Coronary artery (tissue), 2 donors: Measurements from ENCODE around the gene CERCAM.
"Not testable (repeated sequence)": the region's sequence is repeated elsewhere in the genome, so short reads cannot be mapped to it uniquely, and the experiment has no call there.

Experiments
- DNase-seq: peaks from one replicate; pipeline ENCODE4 v3.0.0-alpha.2; 2017; ENCODE audit warnings: low spot score
- H3K27ac ChIP-seq, 2 donors: fragments of 200-600 bp; sonication (generic); one replicate each; pipeline ENCODE4 v1.5.1; 2016 to 2019
- H3K4me3 ChIP-seq: fragments of 200-600 bp; sonication (generic); 2 replicates; pipeline ENCODE4 v1.5.1; 2016; ENCODE audit warnings: mild to moderate bottlenecking, moderate library complexity
- TF ChIP-seq, protein P1 (sequence below): fragments of 200-600 bp; sonication (generic); IDR thresholded peaks from one replicate; pipeline ENCODE4 v1.5.1; 2019; ENCODE audit warnings: antibody characterized with exemption

Gene CERCAM

GRCh38 chr9:128439273-128439672 lies 18.6 kb downstream of the CERCAM start:
- no peak for DNase-seq
- Histone ChIP-seq H3K4me3 (no peak overlapping the region), H3K27ac (no peak overlapping the region)
- TF ChIP-seq, protein P1, sequence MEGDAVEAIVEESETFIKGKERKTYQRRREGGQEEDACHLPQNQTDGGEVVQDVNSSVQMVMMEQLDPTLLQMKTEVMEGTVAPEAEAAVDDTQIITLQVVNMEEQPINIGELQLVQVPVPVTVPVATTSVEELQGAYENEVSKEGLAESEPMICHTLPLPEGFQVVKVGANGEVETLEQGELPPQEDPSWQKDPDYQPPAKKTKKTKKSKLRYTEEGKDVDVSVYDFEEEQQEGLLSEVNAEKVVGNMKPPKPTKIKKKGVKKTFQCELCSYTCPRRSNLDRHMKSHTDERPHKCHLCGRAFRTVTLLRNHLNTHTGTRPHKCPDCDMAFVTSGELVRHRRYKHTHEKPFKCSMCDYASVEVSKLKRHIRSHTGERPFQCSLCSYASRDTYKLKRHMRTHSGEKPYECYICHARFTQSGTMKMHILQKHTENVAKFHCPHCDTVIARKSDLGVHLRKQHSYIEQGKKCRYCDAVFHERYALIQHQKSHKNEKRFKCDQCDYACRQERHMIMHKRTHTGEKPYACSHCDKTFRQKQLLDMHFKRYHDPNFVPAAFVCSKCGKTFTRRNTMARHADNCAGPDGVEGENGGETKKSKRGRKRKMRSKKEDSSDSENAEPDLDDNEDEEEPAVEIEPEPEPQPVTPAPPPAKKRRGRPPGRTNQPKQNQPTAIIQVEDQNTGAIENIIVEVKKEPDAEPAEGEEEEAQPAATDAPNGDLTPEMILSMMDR, result no peak

DNA sequence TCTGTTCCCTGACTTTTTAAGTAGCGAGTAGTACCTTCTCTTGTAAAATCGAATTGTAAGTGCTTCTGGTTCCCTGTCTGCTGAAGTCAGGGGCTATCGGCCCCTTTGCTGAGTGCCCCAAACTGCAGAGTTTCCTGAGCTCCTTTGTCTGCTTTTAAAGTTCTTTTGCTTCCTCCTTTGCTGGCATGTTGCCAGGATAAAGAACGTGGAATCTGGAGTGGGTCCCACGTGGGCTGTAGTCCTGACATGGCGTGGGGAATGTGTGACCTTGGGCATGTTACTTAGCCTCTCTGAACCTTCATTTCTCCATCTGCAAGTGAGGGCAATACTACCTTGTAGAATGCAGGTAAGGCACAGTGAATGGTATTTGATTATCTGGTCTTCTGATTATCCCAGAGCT lies 21.5 kb downstream of the CERCAM start:
- TF ChIP-seq, protein P1, result no peak
- H3K27ac ChIP-seq, result no peak overlapping the region
- DNase-seq, result no peak
- no peak overlapping the region for H3K4me3 ChIP-seq

GRCh38 chr9:128446505-128446904 lies 25.8 kb downstream of the CERCAM start:
- not testable (repeated sequence) for H3K27ac ChIP-seq, H3K4me3 ChIP-seq, DNase-seq

GRCh38 chr9:128448746-128449145 lies 28.1 kb downstream of the CERCAM start:
- TF ChIP-seq, protein P1, result no peak
- Histone ChIP-seq H3K4me3 (no peak overlapping the region), H3K27ac (no peak overlapping the region)
- DNase-seq, result no peak

DNA sequence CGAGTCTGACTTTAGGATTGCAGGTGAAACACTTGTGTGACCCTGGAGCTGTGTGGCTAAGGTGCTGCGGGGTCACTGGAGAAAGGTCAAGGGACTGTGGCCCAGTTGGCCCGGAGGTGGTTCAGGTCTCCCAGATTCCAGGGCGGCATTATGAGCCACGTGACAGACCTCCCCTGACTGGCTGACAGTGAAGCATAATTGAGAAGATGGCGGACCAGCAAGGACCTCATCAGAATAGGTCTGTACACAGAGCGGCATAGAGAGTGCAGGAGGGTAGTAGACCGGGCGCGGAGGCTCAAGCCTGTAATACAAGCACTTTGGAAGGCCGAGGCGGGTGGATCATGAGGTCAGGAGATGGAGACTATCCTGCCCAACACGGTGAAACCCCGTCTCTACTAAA lies 34.3 kb downstream of the CERCAM start:
- Histone ChIP-seq H3K4me3 (no peak overlapping the region), H3K27ac (no peak overlapping the region)
- TF ChIP-seq, protein P1, result no peak
- DNase-seq, result no peak

DNA sequence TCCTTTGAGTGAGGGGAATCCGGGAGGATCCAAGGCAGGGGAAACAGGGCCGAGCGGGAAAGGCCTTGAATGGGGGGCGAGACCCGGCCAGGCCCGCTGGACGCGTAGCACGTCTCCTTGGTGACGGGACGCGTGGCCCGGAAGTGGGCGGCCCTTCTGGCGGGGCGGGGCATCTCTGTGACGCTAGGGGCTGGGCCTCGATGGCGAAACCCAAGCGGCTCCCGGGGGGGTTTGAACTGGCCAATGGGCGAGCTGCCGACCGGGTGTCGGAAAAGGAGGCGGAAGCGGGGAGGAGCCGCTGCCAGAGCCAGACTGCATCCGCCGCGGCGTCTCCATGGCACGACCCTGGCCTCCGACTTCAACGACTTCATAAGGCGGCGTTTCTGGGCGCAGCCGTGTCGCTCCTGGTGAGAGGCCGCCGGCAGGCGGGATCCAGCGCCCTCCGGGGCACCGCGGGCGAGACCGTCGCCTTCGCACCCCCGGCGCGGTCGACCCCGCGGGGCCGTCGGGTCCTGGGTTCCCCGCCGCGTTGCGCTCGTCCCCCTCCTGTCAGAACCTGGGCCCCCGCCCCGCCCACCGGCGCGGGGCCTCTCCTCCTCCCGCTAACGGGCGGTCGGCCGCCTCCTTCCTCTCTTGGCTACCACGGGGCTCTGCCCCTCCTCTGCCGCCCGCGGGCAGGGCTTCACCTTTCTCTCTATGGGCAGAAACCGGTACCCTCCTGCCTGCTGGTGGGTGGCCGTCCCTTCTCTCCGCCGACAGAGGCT lies 35.4 kb downstream of the CERCAM start, which contains the start of gene ODF2:
ODF2 (plus strand) TSS at position 158 of the 764 bp plus-strand sequence; CDS start at position 244, 86 bp downstream.
- H3K27ac ChIP-seq, result peak within 1 kb of the TSS; percentile 74 to 83
- DNase-seq, result peak; percentile 97
- peak within 1 kb of the TSS; percentile 80 for H3K4me3 ChIP-seq
- TF ChIP-seq, protein P1, result no peak

DNA sequence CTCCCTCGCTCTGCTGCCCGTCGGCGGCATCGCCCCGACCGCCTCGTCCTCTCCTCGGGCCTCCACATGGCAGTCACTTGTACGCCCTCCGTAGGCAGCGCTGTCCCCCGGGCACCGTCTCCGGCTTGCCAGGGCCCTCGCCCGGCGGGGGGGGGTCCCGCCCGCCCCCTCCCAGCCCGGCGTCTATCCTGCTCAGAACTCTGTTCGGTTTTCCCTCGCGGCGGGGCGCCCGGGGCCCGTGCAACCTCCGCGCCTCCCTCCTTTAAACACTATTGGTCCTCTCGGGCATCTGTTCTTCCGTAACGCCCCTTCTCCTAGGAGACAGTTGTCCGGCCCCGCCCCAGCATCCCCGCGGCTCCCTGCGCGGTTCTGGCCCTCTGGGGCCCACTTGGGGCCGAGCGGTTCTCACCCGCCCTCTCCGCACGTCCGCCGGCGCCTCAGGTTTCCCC lies 36.0 kb downstream of the CERCAM start:
- Histone ChIP-seq H3K27ac (peak overlapping the region; percentile 74 to 83), H3K4me3 (peak overlapping the region; percentile 80)
- TF ChIP-seq, protein P1, result no peak
- peak; percentile 83 for DNase-seq
